Gastrocnemius medialis (tissue), 4 donors: ENCODE data around the gene COL23A1. TPM values are rescaled to one million over a fixed set of nuclear protein-coding genes. Genes with fewer than 3 reads are reported as not detected.

ENCODE experiments used
- ATAC-seq, 2 donors: fragments of 150-250 bp; one replicate each; pipeline ENCODE4 v1.9.1; 2016
- DNase-seq, 2 donors: peaks; one replicate each; pipeline ENCODE4 v3.0.0-alpha.2; 2019
- H3K27ac ChIP-seq, 4 donors: fragments of 200-600 bp; sonication (generic); 1 replicate in 1 of 4; 2 replicates in 3 of 4; pipeline ENCODE4 v1.5.1; 2016 to 2018; ENCODE audit warnings: mild to moderate bottlenecking in 2 of 4, moderate library complexity in 1 of 4
- H3K27me3 ChIP-seq, 3 donors: fragments of 200-600 bp; sonication (generic) in 2 of 3; 1 replicate in 1 of 3; 2 replicates in 2 of 3; pipeline versions ENCODE4 v1.5.1 to v1.6.0; 2016 to 2019; ENCODE audit warnings: mild to moderate bottlenecking in 1 of 3, moderate library complexity in 1 of 3
- H3K36me3 ChIP-seq, 2 donors: fragments of 200-600 bp; sonication (generic) in 1 of 2; one replicate each; pipeline ENCODE4 v1.5.1; 2017 to 2018
- H3K4me1 ChIP-seq, 2 donors: fragments of 200-600 bp; sonication (generic) in 1 of 2; one replicate each; pipeline ENCODE4 v1.5.1; 2016 to 2017; ENCODE audit warnings: mild to moderate bottlenecking in 2 of 2
- H3K4me3 ChIP-seq, 4 donors: fragments of 200-600 bp; sonication (generic) in 3 of 4; 1 replicate in 1 of 4; 2 replicates in 3 of 4; pipeline ENCODE4 v1.5.1; 2016 to 2019; ENCODE audit warnings: mild to moderate bottlenecking in 2 of 4
- H3K9me3 ChIP-seq, 3 donors: fragments of 200-600 bp; sonication (generic) in 2 of 3; 1 replicate in 1 of 3; 2 replicates in 2 of 3; pipeline ENCODE4 v1.5.1; 2016 to 2019
- POLR2A ChIP-seq, 2 donors: fragments of 450-650 bp; IDR thresholded peaks; one replicate each; pipeline ENCODE4 v1.6.1; 2017; ENCODE audit warnings: antibody characterized with exemption in 2 of 2, mild to moderate bottlenecking in 2 of 2, moderate library complexity in 2 of 2
- in situ Hi-C, 4 donors: fragments of 200-750 bp; cut with MboI; loops; one replicate each; pipeline versions ENCODE4 v1.15.0 to v1.8.0; 2017; ENCODE audit warnings: low sequenced_read_pairs in 4 of 4
- intact Hi-C: fragments of 100-400 bp; cut with DNase I; formaldehyde crosslinking; loops from one replicate; pipeline ENCODE4 v1.15.1; 2023; ENCODE audit warnings: low total_unique reads
- total RNA-seq, 4 donors: library from RNA; depleted of rRNA; stranded (reverse); fragments of >200 nt; gene quantifications; one replicate each; pipeline versions ENCODE4 v1.1.0 to v1.2.3, GENCODE V29; 2016
- TF ChIP-seq, protein P1 (sequence below), 5 experiments: fragments of 450-650 bp in 3 of 5; fragments of 200-600 bp in 2 of 5; sonication (generic) in 2 of 5; IDR thresholded peaks in 4 of 5; conservative IDR thresholded peaks in 1 of 5; 1 replicate in 4 of 5; 2 replicates in 1 of 5; pipeline ENCODE4 v1.5.1; 2016 to 2019; ENCODE audit warnings: antibody characterized with exemption in 5 of 5, mild to moderate bottlenecking in 3 of 5, moderate library complexity in 3 of 5

The COL23A1 gene
- total RNA-seq, 4 donors from 2014 or later, result 0.62 to 1.1 (median 0.97) TPM; not detected in 1

DNA sequence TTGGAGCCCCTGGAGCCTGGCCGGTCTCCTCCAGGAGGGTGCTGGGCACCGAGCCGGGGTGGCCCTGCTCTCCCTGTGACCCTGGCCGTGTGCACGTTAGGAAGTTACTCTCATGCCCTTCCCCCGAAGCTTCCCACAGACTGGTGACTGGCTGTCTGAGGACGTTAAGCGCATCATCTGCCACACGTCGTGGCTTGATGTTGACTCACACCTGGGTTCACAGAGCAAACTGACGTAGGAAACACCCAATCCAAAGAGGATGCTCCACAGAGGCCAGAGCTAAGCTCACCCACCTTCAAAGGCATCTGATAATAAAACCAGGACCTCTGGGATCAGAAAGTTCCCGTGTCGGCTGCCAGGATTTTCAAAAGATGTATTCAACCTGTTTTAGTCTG is 204.7 kb downstream of the COL23A1 start:
- Histone ChIP-seq H3K4me1 (peaks cover 0 to 6% of the 10 kb centered on the region in 2 donors), H3K27ac (no peak overlapping the region), H3K4me3 (no peak overlapping the region), H3K9me3 (no peaks in the 10 kb centered on the region), H3K36me3 (no peaks in the 10 kb centered on the region), H3K27me3 (no peaks in the 10 kb centered on the region)
- no peak for DNase-seq
- intact Hi-C loops, result no loop called here
- ATAC-seq, result no peak
- in situ Hi-C loops, result no loop called here
- TF ChIP-seq, protein P1, sequence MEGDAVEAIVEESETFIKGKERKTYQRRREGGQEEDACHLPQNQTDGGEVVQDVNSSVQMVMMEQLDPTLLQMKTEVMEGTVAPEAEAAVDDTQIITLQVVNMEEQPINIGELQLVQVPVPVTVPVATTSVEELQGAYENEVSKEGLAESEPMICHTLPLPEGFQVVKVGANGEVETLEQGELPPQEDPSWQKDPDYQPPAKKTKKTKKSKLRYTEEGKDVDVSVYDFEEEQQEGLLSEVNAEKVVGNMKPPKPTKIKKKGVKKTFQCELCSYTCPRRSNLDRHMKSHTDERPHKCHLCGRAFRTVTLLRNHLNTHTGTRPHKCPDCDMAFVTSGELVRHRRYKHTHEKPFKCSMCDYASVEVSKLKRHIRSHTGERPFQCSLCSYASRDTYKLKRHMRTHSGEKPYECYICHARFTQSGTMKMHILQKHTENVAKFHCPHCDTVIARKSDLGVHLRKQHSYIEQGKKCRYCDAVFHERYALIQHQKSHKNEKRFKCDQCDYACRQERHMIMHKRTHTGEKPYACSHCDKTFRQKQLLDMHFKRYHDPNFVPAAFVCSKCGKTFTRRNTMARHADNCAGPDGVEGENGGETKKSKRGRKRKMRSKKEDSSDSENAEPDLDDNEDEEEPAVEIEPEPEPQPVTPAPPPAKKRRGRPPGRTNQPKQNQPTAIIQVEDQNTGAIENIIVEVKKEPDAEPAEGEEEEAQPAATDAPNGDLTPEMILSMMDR (IDR thresholded peaks at IDR 0.05 in 4 of 5, conservative IDR thresholded peaks at IDR 0.05 in 1 of 5), result no peak
- TF ChIP-seq POLR2A (IDR thresholded peaks at IDR 0.05), result no peak

DNA sequence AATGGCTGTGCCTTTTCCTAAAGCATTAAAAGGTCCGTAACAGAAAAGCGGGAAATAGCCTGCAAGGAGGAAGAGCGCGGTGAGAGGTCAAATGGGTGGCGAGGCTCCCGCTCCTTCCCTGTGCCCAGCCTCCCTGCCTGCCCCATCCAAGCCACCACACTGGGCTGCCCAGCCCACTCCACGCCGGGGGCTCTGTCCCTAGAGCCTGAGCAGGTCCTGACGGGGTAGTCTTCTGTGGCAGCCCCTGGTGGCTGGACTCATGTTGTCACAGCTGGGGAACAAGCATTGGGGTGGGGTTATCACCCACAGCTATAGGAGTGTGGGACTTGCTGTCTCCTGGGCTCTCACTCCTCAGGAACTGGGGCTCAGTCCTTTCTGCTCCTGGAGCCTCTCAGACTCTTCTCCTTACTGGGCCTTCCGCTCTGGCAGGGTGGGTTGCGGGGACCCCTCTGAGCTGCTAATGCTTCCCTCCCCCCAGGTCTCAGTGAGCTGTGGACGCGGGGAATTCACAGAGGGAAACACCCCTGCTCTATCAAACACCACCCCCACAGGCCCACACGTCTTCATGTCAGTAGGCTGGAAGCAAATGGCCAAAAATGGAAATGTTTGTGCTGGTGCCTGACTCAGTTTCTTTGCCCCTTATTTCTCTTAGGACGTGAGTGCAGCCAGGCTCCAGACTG is 205.2 kb downstream of the COL23A1 start:
- Histone ChIP-seq H3K4me1 (peaks cover 0 to under 1% of the 10 kb centered on the region in 2 donors), H3K27ac (no peak overlapping the region), H3K27me3 (no peaks in the 10 kb centered on the region), H3K4me3 (no peak overlapping the region), H3K9me3 (no peaks in the 10 kb centered on the region), H3K36me3 (no peaks in the 10 kb centered on the region)
- TF ChIP-seq POLR2A (IDR thresholded peaks at IDR 0.05), result no peak
- TF ChIP-seq, protein P1 (IDR thresholded peaks at IDR 0.05 in 4 of 5, conservative IDR thresholded peaks at IDR 0.05 in 1 of 5), result no peak
- intact Hi-C loops, result no loop called here
- DNase-seq (no peak), ATAC-seq (no peak)
- in situ Hi-C loops, result no loop called here

DNA sequence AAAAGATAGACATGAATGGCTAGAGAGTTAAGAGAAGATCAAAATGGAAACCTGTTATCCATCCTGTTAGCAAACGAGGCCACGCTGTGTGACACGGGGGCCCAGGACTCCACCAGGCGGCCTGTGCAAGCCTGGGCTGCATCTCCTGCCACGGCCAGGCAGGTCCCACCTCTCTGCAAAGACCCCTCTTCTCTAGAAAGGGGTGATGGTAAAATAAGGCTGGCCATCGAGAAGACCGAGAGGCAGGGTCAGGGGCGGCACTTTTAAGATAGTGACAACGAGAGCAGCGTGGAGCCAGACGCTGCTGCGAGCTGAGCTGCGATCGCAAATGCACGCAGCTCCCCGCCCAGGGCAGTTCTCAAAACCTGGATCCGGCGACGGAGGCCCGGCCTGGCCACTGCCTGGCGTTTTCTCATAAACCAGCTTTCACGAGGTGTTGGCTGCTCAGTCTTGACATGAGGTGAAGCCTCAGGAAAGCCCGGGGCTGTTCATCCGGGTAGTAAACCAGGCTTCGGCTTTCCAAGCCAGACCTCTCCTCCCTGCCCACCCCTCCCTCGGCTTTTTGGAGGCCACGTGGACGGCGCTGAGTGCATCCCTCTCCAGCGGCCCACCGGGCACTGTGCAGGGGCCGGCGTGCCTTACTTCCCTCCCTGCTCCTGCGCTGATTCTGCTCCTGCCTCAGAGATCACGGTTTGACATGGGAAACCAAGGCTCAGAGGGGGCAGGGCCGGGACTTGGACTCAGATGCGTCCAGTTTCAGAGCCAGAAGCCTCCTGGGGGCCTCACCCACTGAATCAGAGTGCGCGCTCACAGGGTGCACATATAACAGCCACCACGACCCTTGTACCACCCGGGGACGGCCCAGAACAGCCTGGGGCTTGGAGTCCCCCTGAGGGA is 206.0 kb downstream of the COL23A1 start:
- no peak for TF ChIP-seq POLR2A (IDR thresholded peaks at IDR 0.05)
- TF ChIP-seq, protein P1 (IDR thresholded peaks at IDR 0.05 in 4 of 5, conservative IDR thresholded peaks at IDR 0.05 in 1 of 5), result no peak
- in situ Hi-C loops (no loop called here), intact Hi-C loops (no loop called here)
- no peak for DNase-seq
- Histone ChIP-seq H3K27me3 (no peaks in the 10 kb centered on the region), H3K4me3 (no peak overlapping the region), H3K4me1 (no peaks in the 10 kb centered on the region), H3K36me3 (no peaks in the 10 kb centered on the region), H3K9me3 (no peaks in the 10 kb centered on the region), H3K27ac (no peak overlapping the region)
- ATAC-seq, result no peak

DNA sequence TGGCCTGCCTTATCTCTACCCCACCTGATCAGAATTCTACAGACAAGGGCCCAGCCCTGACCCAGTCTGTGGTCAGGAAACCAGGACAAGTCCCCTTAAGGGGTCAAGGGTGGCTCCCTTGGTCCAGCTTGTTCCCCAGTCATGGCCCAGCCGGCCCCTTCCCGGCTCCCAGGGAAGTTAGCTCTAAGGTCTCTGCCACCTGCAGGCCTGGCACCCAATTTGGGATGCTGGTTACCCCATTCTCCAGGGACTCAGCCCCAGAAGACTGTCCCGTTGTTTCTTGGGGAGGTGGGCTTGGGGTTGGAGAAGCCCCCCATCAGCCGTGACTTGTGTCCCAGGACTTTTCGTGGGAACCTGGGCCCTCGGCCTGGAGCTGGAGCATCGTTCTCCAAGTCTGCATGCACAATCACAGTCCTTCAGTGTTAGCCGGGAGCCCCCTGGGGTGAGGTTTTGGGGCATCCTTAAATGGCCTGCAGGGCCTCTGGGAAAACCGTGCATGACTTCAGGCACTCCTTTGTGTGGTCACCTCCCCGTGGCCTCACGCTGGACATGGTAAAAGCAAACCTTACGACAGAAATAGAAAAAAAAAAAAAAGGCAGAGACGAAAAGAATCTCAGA is 206.8 kb downstream of the COL23A1 start:
- DNase-seq (no peak), ATAC-seq (no peak)
- intact Hi-C loops, result no loop called here
- H3K27me3 ChIP-seq, result no peaks in the 10 kb centered on the region
- H3K9me3 ChIP-seq, result no peaks in the 10 kb centered on the region
- in situ Hi-C loops, result no loop called here
- H3K4me3 ChIP-seq, result no peak overlapping the region
- TF ChIP-seq, protein P1 (IDR thresholded peaks at IDR 0.05 in 4 of 5, conservative IDR thresholded peaks at IDR 0.05 in 1 of 5), result no peak
- TF ChIP-seq POLR2A (IDR thresholded peaks at IDR 0.05), result no peak
- no peak overlapping the region for H3K27ac ChIP-seq
- no peaks in the 10 kb centered on the region for H3K36me3 ChIP-seq
- no peaks in the 10 kb centered on the region for H3K4me1 ChIP-seq
